Activated naive CD8-positive, alpha-beta T cell treated with anti-CD3 and anti-CD28 coated beads, Interleukin-2, amount 50 U/mL, for 24 hours (primary cell): ENCODE data around the gene EIF2S2.

Experiments
- ATAC-seq: fragments of 150-1000 bp; cut with Tn5 transposase; one replicate; pipeline ENCODE4 v1.10.0; 2021
- DNase-seq: peaks from one replicate; pipeline ENCODE4 v3.0.0; 2021
- H3K27ac Mint-ChIP-seq: one replicate; pipeline ENCODE4 v1.8.0; 2021; ENCODE audit warnings: mild to moderate bottlenecking, mixed read lengths
- H3K27me3 Mint-ChIP-seq: one replicate; pipeline ENCODE4 v1.8.0; 2021; ENCODE audit warnings: mixed read lengths
- H3K36me3 Mint-ChIP-seq: one replicate; pipeline ENCODE4 v1.8.0; 2021; ENCODE audit warnings: low read depth, mixed read lengths
- H3K4me1 Mint-ChIP-seq: one replicate; pipeline ENCODE4 v1.8.0; 2021; ENCODE audit warnings: mixed read lengths
- H3K4me3 Mint-ChIP-seq: one replicate; pipeline ENCODE4 v1.8.0; 2021; ENCODE audit warnings: mild to moderate bottlenecking, moderate library complexity, mixed read lengths
- H3K9me3 Mint-ChIP-seq: one replicate; pipeline ENCODE4 v1.8.0; 2021; ENCODE audit warnings: mixed read lengths

EIF2S2 gene

GRCh38 chr20:34131491-34131890 is 19.4 kb upstream of the EIF2S2 start:
- Mint-ChIP-seq H3K27ac (no peak overlapping the region), H3K9me3 (no peaks in the 10 kb centered on the region), H3K4me1 (peaks cover 5% of the 10 kb centered on the region), H3K4me3 (no peak overlapping the region), H3K27me3 (peaks cover 8% of the 10 kb centered on the region), H3K36me3 (no peaks in the 10 kb centered on the region)
- ATAC-seq = no peak
- no peak for DNase-seq

GRCh38 chr20:34129518-34130162 is 17.6 kb upstream of the EIF2S2 start:
- H3K36me3 Mint-ChIP-seq = no peaks in the 10 kb centered on the region
- H3K4me1 Mint-ChIP-seq = peaks cover 9% of the 10 kb centered on the region
- H3K9me3 Mint-ChIP-seq = no peaks in the 10 kb centered on the region
- no peak overlapping the region for H3K4me3 Mint-ChIP-seq
- no peak overlapping the region for H3K27ac Mint-ChIP-seq
- ATAC-seq = peak; percentile 94
- peak; percentile 50 for DNase-seq
- peaks cover 8% of the 10 kb centered on the region for H3K27me3 Mint-ChIP-seq

GRCh38 chr20:34127792-34128191 is 15.7 kb upstream of the EIF2S2 start:
- Mint-ChIP-seq H3K27ac (no peak overlapping the region), H3K27me3 (peaks cover 8% of the 10 kb centered on the region), H3K9me3 (no peaks in the 10 kb centered on the region), H3K4me1 (peaks cover 16% of the 10 kb centered on the region), H3K4me3 (no peak overlapping the region), H3K36me3 (no peaks in the 10 kb centered on the region)
- DNase-seq (no peak), ATAC-seq (no peak)

GRCh38 chr20:34124469-34125249 is 12.6 kb upstream of the EIF2S2 start:
- Mint-ChIP-seq H3K9me3 (no peaks in the 10 kb centered on the region), H3K4me3 (no peak overlapping the region), H3K27me3 (peaks cover 6% of the 10 kb centered on the region), H3K36me3 (no peaks in the 10 kb centered on the region), H3K4me1 (peaks cover 15% of the 10 kb centered on the region), H3K27ac (no peak overlapping the region)
- DNase-seq (no peak), ATAC-seq (peak; percentile 81)

- Mint-ChIP-seq H3K27ac (no peak overlapping the region), H3K27me3 (no peaks in the 10 kb centered on the region), H3K4me3 (no peak overlapping the region), H3K9me3 (no peaks in the 10 kb centered on the region), H3K4me1 (peaks cover 11% of the 10 kb centered on the region), H3K36me3 (no peaks in the 10 kb centered on the region)
- DNase-seq (no peak), ATAC-seq (no peak)
Measured at GRCh38 chr20:34123309-34123708, 11.3 kb upstream of the EIF2S2 start.

GRCh38 chr20:34122274-34122980 is 10.4 kb upstream of the EIF2S2 start:
- DNase-seq (no peak), ATAC-seq (no peak)
- H3K27me3 Mint-ChIP-seq = no peaks in the 10 kb centered on the region
- no peak overlapping the region for H3K4me3 Mint-ChIP-seq
- H3K27ac Mint-ChIP-seq = no peak overlapping the region
- H3K4me1 Mint-ChIP-seq = peaks cover 11% of the 10 kb centered on the region
- no peaks in the 10 kb centered on the region for H3K9me3 Mint-ChIP-seq
- no peaks in the 10 kb centered on the region for H3K36me3 Mint-ChIP-seq

- Mint-ChIP-seq H3K36me3 (no peaks in the 10 kb centered on the region), H3K4me3 (no peak overlapping the region), H3K27me3 (no peaks in the 10 kb centered on the region), H3K9me3 (no peaks in the 10 kb centered on the region), H3K27ac (no peak overlapping the region), H3K4me1 (peaks cover 11% of the 10 kb centered on the region)
- no peak for ATAC-seq
- no peak for DNase-seq
Measured at GRCh38 chr20:34120213-34120612, 8.2 kb upstream of the EIF2S2 start.

- H3K27me3 Mint-ChIP-seq = peaks cover 3% of the 10 kb centered on the region
- no peaks in the 10 kb centered on the region for H3K9me3 Mint-ChIP-seq
- DNase-seq (no peak), ATAC-seq (no peak)
- no peak overlapping the region for H3K4me3 Mint-ChIP-seq
- H3K27ac Mint-ChIP-seq = no peak overlapping the region
- H3K36me3 Mint-ChIP-seq = peaks cover 15% of the 10 kb centered on the region
- H3K4me1 Mint-ChIP-seq = peaks cover 19% of the 10 kb centered on the region
Measured at GRCh38 chr20:34115232-34115631, 3.2 kb upstream of the EIF2S2 start.

GRCh38 chr20:34114809-34115208 is 2.8 kb upstream of the EIF2S2 start:
- H3K9me3 Mint-ChIP-seq = no peaks in the 10 kb centered on the region
- no peak for ATAC-seq
- H3K4me3 Mint-ChIP-seq = no peak overlapping the region
- peaks cover 3% of the 10 kb centered on the region for H3K27me3 Mint-ChIP-seq
- no peak overlapping the region for H3K27ac Mint-ChIP-seq
- H3K4me1 Mint-ChIP-seq = peaks cover 22% of the 10 kb centered on the region
- no peak for DNase-seq
- peaks cover 18% of the 10 kb centered on the region for H3K36me3 Mint-ChIP-seq

GRCh38 chr20:34112600-34113101 is 608 bp upstream of the EIF2S2 start:
- H3K27me3 Mint-ChIP-seq = peaks cover 3% of the 10 kb centered on the region
- no peaks in the 10 kb centered on the region for H3K9me3 Mint-ChIP-seq
- H3K4me3 Mint-ChIP-seq = peak overlapping the region; percentile 91
- H3K27ac Mint-ChIP-seq = peak overlapping the region; percentile 99
- DNase-seq (no peak), ATAC-seq (no peak)
- H3K4me1 Mint-ChIP-seq = peaks cover 44% of the 10 kb centered on the region
- H3K36me3 Mint-ChIP-seq = peaks cover 39% of the 10 kb centered on the region

- peak overlapping the region; percentile 91 for H3K4me3 Mint-ChIP-seq
- ATAC-seq (peak; percentile 7), DNase-seq (no peak)
- peaks cover 59% of the 10 kb centered on the region for H3K4me1 Mint-ChIP-seq
- H3K36me3 Mint-ChIP-seq = peaks cover 53% of the 10 kb centered on the region
- no peaks in the 10 kb centered on the region for H3K9me3 Mint-ChIP-seq
- H3K27ac Mint-ChIP-seq = peak overlapping the region; percentile 99
- peaks cover 3% of the 10 kb centered on the region for H3K27me3 Mint-ChIP-seq
Measured at GRCh38 chr20:34110745-34111641, 1.1 kb downstream of the EIF2S2 start.

GRCh38 chr20:34110025-34110744 is 1.9 kb downstream of the EIF2S2 start:
- Mint-ChIP-seq H3K4me1 (peaks cover 67% of the 10 kb centered on the region), H3K4me3 (peak overlapping the region; percentile 91), H3K27ac (peak overlapping the region; percentile 99), H3K36me3 (peaks cover 61% of the 10 kb centered on the region), H3K9me3 (no peaks in the 10 kb centered on the region), H3K27me3 (peaks cover 3% of the 10 kb centered on the region)
- DNase-seq = no peak
- no peak for ATAC-seq

- no peak for DNase-seq
- peaks cover 3% of the 10 kb centered on the region for H3K27me3 Mint-ChIP-seq
- peak overlapping the region; percentile 67 for H3K27ac Mint-ChIP-seq
- peaks cover 69% of the 10 kb centered on the region for H3K36me3 Mint-ChIP-seq
- ATAC-seq = no peak
- peak overlapping the region; percentile 91 for H3K4me3 Mint-ChIP-seq
- peaks cover 74% of the 10 kb centered on the region for H3K4me1 Mint-ChIP-seq
- H3K9me3 Mint-ChIP-seq = no peaks in the 10 kb centered on the region
Measured at GRCh38 chr20:34109442-34109841, 2.6 kb downstream of the EIF2S2 start.
